OCI-LY7 (cell line): ENCODE results near the gene C7orf25. TPM values are rescaled to one million over a fixed set of nuclear protein-coding genes. Genes with fewer than 3 reads are reported as not detected.

ENCODE experiments used
- BruUV-seq: library from RNA; stranded (reverse); fragments of 400-500 nt; replicated peaks from 2 replicates; lab custom pipeline; 2021; lab: Mats Ljungman, UMichigan
- CTCF ChIA-PET: fragments of 300-600 bp; sonication (Branson Sonifier 250); formaldehyde crosslinking; loops from one replicate; lab custom pipeline; 2022; ENCODE audit warnings: antibody characterized with exemption; ENCODE audit not compliant: unreplicated experiment; lab: Charles Lee
- POLR2A ChIA-PET: fragments of 300-600 bp; sonication (Branson Sonifier 250); formaldehyde crosslinking; loops from one replicate; lab custom pipeline; 2022; ENCODE audit warnings: antibody characterized with exemption; lab: Charles Lee
- DNase-seq: peaks from one replicate; pipeline ENCODE4 v3.0.0-alpha.2; 2015; ENCODE audit warnings: low spot score
- H2AFZ ChIP-seq: fragments of 200-600 bp; sonication (generic), shearing (Covaris generic); 2 replicates; pipeline ENCODE4 v1.6.1; 2014; ENCODE audit warnings: mild to moderate bottlenecking, antibody characterized with exemption, low read length, moderate library complexity
- H3K27ac ChIP-seq: fragments of 200-600 bp; sonication (generic); 2 replicates; pipeline ENCODE4 v1.5.1; 2014; ENCODE audit warnings: mixed run types, low read depth, mild to moderate bottlenecking, moderate library complexity, low read length, inconsistent platforms; ENCODE audit not compliant: poor library complexity, severe bottlenecking
- H3K36me3 ChIP-seq: fragments of 200-600 bp; sonication (generic); 2 replicates; pipeline ENCODE4 v1.6.1; 2014; ENCODE audit warnings: mild to moderate bottlenecking, antibody characterized with exemption, low read length, moderate library complexity, mixed read lengths; ENCODE audit not compliant: insufficient read depth
- H3K4me1 ChIP-seq: fragments of 200-600 bp; sonication (generic); 2 replicates; pipeline ENCODE4 v1.5.1; 2014; ENCODE audit warnings: mild to moderate bottlenecking, low read length; ENCODE audit not compliant: insufficient read depth, poor library complexity, severe bottlenecking
- H3K4me2 ChIP-seq: fragments of 200-600 bp; sonication (generic); 2 replicates; pipeline ENCODE4 v1.6.1; 2014; ENCODE audit warnings: mild to moderate bottlenecking, low read length
- H3K4me3 ChIP-seq: fragments of 200-600 bp; sonication (generic); 2 replicates; pipeline ENCODE4 v1.5.1; 2014; ENCODE audit warnings: mild to moderate bottlenecking, low read depth, low read length; ENCODE audit not compliant: poor library complexity, severe bottlenecking
- H3K79me2 ChIP-seq: fragments of 200-600 bp; sonication (generic); 2 replicates; pipeline ENCODE4 v1.6.1; 2016; ENCODE audit warnings: low read depth, mild to moderate bottlenecking, low read length, moderate library complexity, mixed read lengths; ENCODE audit not compliant: insufficient read depth
- H3K9me2 ChIP-seq: fragments of 200-600 bp; sonication (generic); 2 replicates; pipeline ENCODE4 v1.6.1; 2016; ENCODE audit warnings: mild to moderate bottlenecking, low read length, mixed read lengths; ENCODE audit not compliant: insufficient read depth
- H3K9me3 ChIP-seq: fragments of 200-600 bp; sonication (generic); 2 replicates; pipeline ENCODE4 v1.6.1; 2014; ENCODE audit warnings: mild to moderate bottlenecking, mixed run types, low read length, mixed read lengths
- H4K20me1 ChIP-seq: fragments of 200-600 bp; sonication (generic); 2 replicates; pipeline ENCODE4 v1.6.1; 2014; ENCODE audit warnings: mild to moderate bottlenecking, antibody characterized with exemption, low read length, moderate library complexity, mixed read lengths; ENCODE audit not compliant: insufficient read depth
- EZH2phosphoT487 ChIP-seq: fragments of 200-600 bp; sonication (generic); IDR thresholded peaks from 2 replicates; pipeline ENCODE4 v1.6.1; 2018; ENCODE audit warnings: low read depth, borderline replicate concordance, mild to moderate bottlenecking, mixed run types, antibody characterized with exemption, low read length, moderate library complexity, mixed read lengths
- intact Hi-C: fragments of 100-400 bp; cut with micrococcal nuclease; formaldehyde crosslinking; loops from one replicate; pipeline ENCODE4 v1.10.0; 2022; ENCODE audit not compliant: unreplicated experiment
- total RNA-seq, 2 experiments: library from RNA; depleted of rRNA in 1 of 2; stranded (reverse); fragments of >200 nt in 1 of 2; shearing (Covaris generic) in 1 of 2; gene quantifications; 2 replicates each; pipeline ENCODE4 v1.2.3, GENCODE V29; 2014 to 2022
- TF ChIP-seq, protein P1 (sequence below): fragments of 200-600 bp; sonication (generic); conservative IDR thresholded peaks from 2 replicates; pipeline ENCODE4 v1.5.1; 2014; ENCODE audit warnings: mild to moderate bottlenecking, antibody characterized with exemption, low read length, moderate library complexity, mixed read lengths

Gene C7orf25
- total RNA-seq, 2 experiments from 2014 or later = 6.0 to 9.1 TPM

GRCh38 chr7:42953994-42954393 lies 42.1 kb upstream of the C7orf25 start:
- POLR2A ChIA-PET = interaction anchor here (0.7 to 1.1 kb wide), 2 partner anchors 14 to 877 kb away, joined by 4 read pairs; no protein-coding TSS in a partner anchor
- BruUV-seq = no TSS peak
- H3K36me3 ChIP-seq = no peaks in the 10 kb centered on the region

DNA sequence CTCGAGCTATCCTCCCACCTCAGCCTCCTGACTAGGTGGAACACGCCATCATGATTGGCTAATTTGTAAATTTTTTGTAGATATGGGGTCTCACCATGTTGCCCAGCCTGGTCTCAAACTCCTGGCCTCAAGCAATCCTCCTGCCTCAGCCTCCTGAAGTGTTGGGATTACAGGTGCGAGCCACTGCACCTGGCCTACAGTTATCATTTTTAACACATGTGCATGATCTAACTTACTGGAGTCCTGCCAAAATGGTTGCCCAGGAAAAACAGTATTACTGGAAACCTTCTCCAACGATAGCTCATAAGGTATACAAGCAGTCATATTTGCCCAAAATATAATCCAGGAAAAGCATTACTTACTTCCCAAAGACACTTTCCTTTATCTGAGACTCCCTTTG lies 40.5 kb upstream of the C7orf25 start:
- H3K4me2 ChIP-seq = no peak overlapping the region
- CTCF ChIA-PET = no interaction called here
- intact Hi-C loops = no loop called here

More at GRCh38 chr7:42953994-42954393, 42.1 kb upstream of the C7orf25 start:
- TF ChIP-seq, protein P1, sequence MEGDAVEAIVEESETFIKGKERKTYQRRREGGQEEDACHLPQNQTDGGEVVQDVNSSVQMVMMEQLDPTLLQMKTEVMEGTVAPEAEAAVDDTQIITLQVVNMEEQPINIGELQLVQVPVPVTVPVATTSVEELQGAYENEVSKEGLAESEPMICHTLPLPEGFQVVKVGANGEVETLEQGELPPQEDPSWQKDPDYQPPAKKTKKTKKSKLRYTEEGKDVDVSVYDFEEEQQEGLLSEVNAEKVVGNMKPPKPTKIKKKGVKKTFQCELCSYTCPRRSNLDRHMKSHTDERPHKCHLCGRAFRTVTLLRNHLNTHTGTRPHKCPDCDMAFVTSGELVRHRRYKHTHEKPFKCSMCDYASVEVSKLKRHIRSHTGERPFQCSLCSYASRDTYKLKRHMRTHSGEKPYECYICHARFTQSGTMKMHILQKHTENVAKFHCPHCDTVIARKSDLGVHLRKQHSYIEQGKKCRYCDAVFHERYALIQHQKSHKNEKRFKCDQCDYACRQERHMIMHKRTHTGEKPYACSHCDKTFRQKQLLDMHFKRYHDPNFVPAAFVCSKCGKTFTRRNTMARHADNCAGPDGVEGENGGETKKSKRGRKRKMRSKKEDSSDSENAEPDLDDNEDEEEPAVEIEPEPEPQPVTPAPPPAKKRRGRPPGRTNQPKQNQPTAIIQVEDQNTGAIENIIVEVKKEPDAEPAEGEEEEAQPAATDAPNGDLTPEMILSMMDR = no peak
- no peak for TF ChIP-seq EZH2phosphoT487
- Histone ChIP-seq H3K4me1 (no peaks in the 10 kb centered on the region), H3K27ac (no peak overlapping the region), H3K79me2 (no peaks in the 10 kb centered on the region), H3K9me3 (peaks cover 28% of the 10 kb centered on the region), H3K4me3 (no peak overlapping the region), H3K4me2 (no peak overlapping the region), H3K9me2 (no peaks in the 10 kb centered on the region), H2AFZ (no peak overlapping the region), H4K20me1 (no peaks in the 10 kb centered on the region)
- intact Hi-C loops = no loop called here
- DNase-seq = no peak
- CTCF ChIA-PET = no interaction called here

GRCh38 chr7:42950417-42950816 lies 38.5 kb upstream of the C7orf25 start:
- TF ChIP-seq, protein P1 = no peak
- no peak for TF ChIP-seq EZH2phosphoT487
- H3K9me3 ChIP-seq = 0 out of 2 replicates have a peak, but pooled peaks cover 1% of the 10 kb centered on the region
- no peaks in the 10 kb centered on the region for H3K79me2 ChIP-seq
- H2AFZ ChIP-seq = no peak overlapping the region
- ChIA-PET POLR2A (interaction anchor here (0.6 to 1.2 kb wide), 4 partner anchors 9 to 884 kb away, joined by 3 to 4 read pairs (median 3); no protein-coding TSS in a partner anchor), CTCF (no interaction called here)
- no peak overlapping the region for H3K27ac ChIP-seq
- no peak overlapping the region for H3K4me3 ChIP-seq
- intact Hi-C loops = no loop called here
- peaks cover 11% of the 10 kb centered on the region for H3K4me1 ChIP-seq
- no peak overlapping the region for H3K4me2 ChIP-seq
- H4K20me1 ChIP-seq = no peaks in the 10 kb centered on the region
- no TSS peak for BruUV-seq
- no peak for DNase-seq
- no peaks in the 10 kb centered on the region for H3K9me2 ChIP-seq
- no peaks in the 10 kb centered on the region for H3K36me3 ChIP-seq

More for the DNA sequence above, 40.5 kb upstream of the C7orf25 start:
- Histone ChIP-seq H4K20me1 (no peaks in the 10 kb centered on the region), H3K4me3 (no peak overlapping the region), H3K9me2 (no peaks in the 10 kb centered on the region), H3K9me3 (peaks cover 20% of the 10 kb centered on the region), H3K36me3 (no peaks in the 10 kb centered on the region), H3K27ac (no peak overlapping the region), H3K4me1 (no peaks in the 10 kb centered on the region), H2AFZ (no peak overlapping the region), H3K79me2 (no peaks in the 10 kb centered on the region)
- BruUV-seq = no TSS peak
- no peak for DNase-seq
- POLR2A ChIA-PET = no interaction called here
- no peak for TF ChIP-seq EZH2phosphoT487
- TF ChIP-seq, protein P1 = no peak
